Fibroblast of lung (primary cell): ENCODE measurements around the gene PACRG. TPM values are rescaled to one million over a fixed set of nuclear protein-coding genes. Genes with fewer than 3 reads are reported as not detected.

Experiments
- DNase-seq, 2 donors: peaks; one replicate each; pipeline versions ENCODE4 v3.0.0 to v3.0.0-alpha.2; 2010; ENCODE audit warnings: low read depth in 2 of 2
- H2AFZ ChIP-seq: 2 replicates; pipeline ENCODE4 v1.5.1; 2012; ENCODE audit warnings: low read length, control low read depth, inconsistent platforms
- H3K27ac ChIP-seq: 2 replicates; pipeline ENCODE4 v1.5.1; 2011; ENCODE audit warnings: low read length, control low read depth; ENCODE audit not compliant: insufficient read depth
- H3K27me3 ChIP-seq: 2 replicates; pipeline ENCODE4 v1.5.1; 2011; ENCODE audit warnings: mild to moderate bottlenecking, low read length; ENCODE audit not compliant: control insufficient read depth, insufficient read depth
- H3K36me3 ChIP-seq: 2 replicates; pipeline ENCODE4 v1.5.1; 2011; ENCODE audit warnings: low read length; ENCODE audit not compliant: control insufficient read depth, insufficient read depth
- H3K4me1 ChIP-seq: 2 replicates; pipeline ENCODE4 v1.5.1; 2011; ENCODE audit warnings: low read length; ENCODE audit not compliant: control insufficient read depth, insufficient read depth; ENCODE audit errors: extremely low read depth
- H3K4me2 ChIP-seq: 2 replicates; pipeline ENCODE4 v1.5.1; 2011; ENCODE audit warnings: low read length, control low read depth; ENCODE audit not compliant: insufficient read depth; ENCODE audit errors: extremely low read depth
- H3K4me3 ChIP-seq, 4 experiments: fragments of 200-600 bp in 1 of 4; sonication (generic) in 1 of 4; replicated peaks in 1 of 4; 2 replicates each; pipeline ENCODE4 v1.5.1; 2011 to 2016; ENCODE audit warnings: low read length in 4 of 4, low read depth in 3 of 4, mild to moderate bottlenecking in 3 of 4, control low read depth in 2 of 4, inconsistent platforms in 1 of 4, mixed read lengths in 1 of 4; ENCODE audit not compliant: insufficient read depth in 1 of 4; ENCODE audit errors: control extremely low read depth in 1 of 4
- H3K79me2 ChIP-seq: 2 replicates; pipeline ENCODE4 v1.5.1; 2012; ENCODE audit warnings: mild to moderate bottlenecking, low read length, inconsistent platforms; ENCODE audit not compliant: control insufficient read depth, insufficient read depth
- H3K9ac ChIP-seq: 2 replicates; pipeline ENCODE4 v1.5.1; 2011; ENCODE audit warnings: mild to moderate bottlenecking, low read length, control low read depth; ENCODE audit not compliant: insufficient read depth
- H3K9me3 ChIP-seq: 2 replicates; pipeline ENCODE4 v1.5.1; 2012; ENCODE audit warnings: low read depth, low read length; ENCODE audit not compliant: control insufficient read depth, insufficient read depth
- H4K20me1 ChIP-seq: 2 replicates; pipeline ENCODE4 v1.5.1; 2011; ENCODE audit warnings: low read length; ENCODE audit not compliant: control insufficient read depth, insufficient read depth; ENCODE audit errors: extremely low read depth
- EZH2 ChIP-seq: IDR thresholded peaks from 2 replicates; pipeline ENCODE4 v1.5.1; 2012; ENCODE audit warnings: low read length, control low read depth, mild to moderate bottlenecking; ENCODE audit errors: missing control alignments
- polyA plus RNA-seq, 2 donors: library from polyadenylated mRNA; depleted of rRNA in 1 of 2; stranded (reverse) in 1 of 2; unstranded in 1 of 2; fragments of >200 nt; gene quantifications; 2 replicates each; pipeline ENCODE4 v1.2.1, GENCODE V29; 2011 to 2012; ENCODE audit warnings: missing spikeins in 1 of 2
- total RNA-seq: library from RNA; depleted of rRNA; stranded (reverse); fragments of >200 nt; gene quantifications from 2 replicates; pipeline ENCODE4 v1.2.1, GENCODE V29; 2014
- TF ChIP-seq, protein P1 (sequence below), 2 donors: IDR thresholded peaks in 1 of 2; conservative IDR thresholded peaks in 1 of 2; 1 replicate in 1 of 2; 2 replicates in 1 of 2; pipeline ENCODE4 v1.5.1; 2011 to 2012; ENCODE audit warnings: low read length in 2 of 2, control low read depth in 1 of 2, inconsistent platforms in 1 of 2, low read depth in 1 of 2, mild to moderate bottlenecking in 1 of 2

PACRG gene
- total and polyA plus RNA-seq, 2 donors (not counting 1 experiment from before 2014, with no cell fraction given), result 0.30 to 0.66 TPM

DNA sequence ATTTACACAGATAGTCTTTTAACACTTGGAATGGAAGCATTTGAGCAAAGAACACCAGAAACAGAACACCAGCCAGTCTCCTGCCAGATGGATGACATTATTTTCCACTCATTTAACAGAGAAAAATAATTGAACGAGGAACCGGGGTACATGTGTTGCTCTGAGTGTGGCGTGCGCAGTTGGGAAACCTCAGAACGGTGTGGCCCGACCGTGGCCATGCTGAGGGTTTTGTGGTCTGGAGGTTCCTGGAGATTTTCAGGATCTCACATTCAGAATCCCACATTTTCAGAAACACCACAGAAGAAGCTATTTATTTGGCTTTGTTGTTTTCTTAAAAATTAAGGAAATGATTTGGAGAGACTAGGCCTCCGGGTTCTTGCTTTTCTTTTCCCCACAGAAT is 559.9 kb downstream of the PACRG start:
- Histone ChIP-seq H3K4me3 (no peak overlapping the region), H2AFZ (no peak overlapping the region), H3K4me1 (no peaks in the 10 kb centered on the region), H3K27ac (no peak overlapping the region), H3K4me2 (no peak overlapping the region), H3K9ac (no peak overlapping the region), H3K79me2 (no peaks in the 10 kb centered on the region), H3K9me3 (no peaks in the 10 kb centered on the region), H4K20me1 (no peaks in the 10 kb centered on the region), H3K36me3 (no peaks in the 10 kb centered on the region), H3K27me3 (no peaks in the 10 kb centered on the region)
- TF ChIP-seq EZH2, result no peak
- TF ChIP-seq, protein P1, sequence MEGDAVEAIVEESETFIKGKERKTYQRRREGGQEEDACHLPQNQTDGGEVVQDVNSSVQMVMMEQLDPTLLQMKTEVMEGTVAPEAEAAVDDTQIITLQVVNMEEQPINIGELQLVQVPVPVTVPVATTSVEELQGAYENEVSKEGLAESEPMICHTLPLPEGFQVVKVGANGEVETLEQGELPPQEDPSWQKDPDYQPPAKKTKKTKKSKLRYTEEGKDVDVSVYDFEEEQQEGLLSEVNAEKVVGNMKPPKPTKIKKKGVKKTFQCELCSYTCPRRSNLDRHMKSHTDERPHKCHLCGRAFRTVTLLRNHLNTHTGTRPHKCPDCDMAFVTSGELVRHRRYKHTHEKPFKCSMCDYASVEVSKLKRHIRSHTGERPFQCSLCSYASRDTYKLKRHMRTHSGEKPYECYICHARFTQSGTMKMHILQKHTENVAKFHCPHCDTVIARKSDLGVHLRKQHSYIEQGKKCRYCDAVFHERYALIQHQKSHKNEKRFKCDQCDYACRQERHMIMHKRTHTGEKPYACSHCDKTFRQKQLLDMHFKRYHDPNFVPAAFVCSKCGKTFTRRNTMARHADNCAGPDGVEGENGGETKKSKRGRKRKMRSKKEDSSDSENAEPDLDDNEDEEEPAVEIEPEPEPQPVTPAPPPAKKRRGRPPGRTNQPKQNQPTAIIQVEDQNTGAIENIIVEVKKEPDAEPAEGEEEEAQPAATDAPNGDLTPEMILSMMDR (conservative IDR thresholded peaks at IDR 0.05 in 1 of 2, IDR thresholded peaks at IDR 0.05 in 1 of 2; ENCODE audit: low read depth in 1 of 2, low read length in 2 of 2), result no peak
- peak in 1 of 2 donors; percentile 33 for DNase-seq

GRCh38 chr6:163288066-163288465 is 560.3 kb downstream of the PACRG start:
- no peaks in the 10 kb centered on the region for H4K20me1 ChIP-seq
- no peaks in the 10 kb centered on the region for H3K79me2 ChIP-seq
- H3K4me3 ChIP-seq, result no peak overlapping the region
- no peaks in the 10 kb centered on the region for H3K4me1 ChIP-seq
- DNase-seq, result peak in 1 of 2 donors; percentile 71
- TF ChIP-seq EZH2, result no peak
- H3K27me3 ChIP-seq, result no peaks in the 10 kb centered on the region
- H2AFZ ChIP-seq, result no peak overlapping the region
- H3K9me3 ChIP-seq, result no peaks in the 10 kb centered on the region
- no peak overlapping the region for H3K9ac ChIP-seq
- H3K27ac ChIP-seq, result no peak overlapping the region
- no peaks in the 10 kb centered on the region for H3K36me3 ChIP-seq
- no peak overlapping the region for H3K4me2 ChIP-seq

DNA sequence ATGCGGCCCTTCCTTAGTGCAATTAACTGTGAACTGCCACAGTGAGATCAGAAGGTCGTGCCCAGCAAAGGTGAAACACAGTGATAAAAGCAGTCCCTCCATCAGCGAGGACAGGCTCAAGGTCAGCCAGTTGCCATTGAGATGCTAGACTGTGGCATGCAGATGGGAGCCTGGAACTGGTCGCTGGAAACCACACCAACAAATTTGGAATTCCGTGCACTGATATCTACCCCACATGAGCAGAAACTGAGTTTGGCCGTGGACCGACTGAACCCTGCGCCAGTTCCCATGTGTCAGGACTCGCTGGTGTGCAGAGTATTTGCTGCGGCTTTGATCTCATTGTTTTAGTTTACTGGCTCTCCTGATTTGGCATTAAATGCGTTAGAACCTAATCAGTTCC is 561.1 kb downstream of the PACRG start:
- no peak overlapping the region for H3K9ac ChIP-seq
- H3K27me3 ChIP-seq, result no peaks in the 10 kb centered on the region
- no peaks in the 10 kb centered on the region for H4K20me1 ChIP-seq
- no peak overlapping the region for H2AFZ ChIP-seq
- no peak overlapping the region for H3K4me3 ChIP-seq
- no peaks in the 10 kb centered on the region for H3K4me1 ChIP-seq
- H3K27ac ChIP-seq, result no peak overlapping the region
- no peaks in the 10 kb centered on the region for H3K9me3 ChIP-seq
- H3K4me2 ChIP-seq, result no peak overlapping the region
- H3K79me2 ChIP-seq, result no peaks in the 10 kb centered on the region
- TF ChIP-seq, protein P1 (conservative IDR thresholded peaks at IDR 0.05 in 1 of 2, IDR thresholded peaks at IDR 0.05 in 1 of 2; ENCODE audit: low read depth in 1 of 2, low read length in 2 of 2), result no peak
- TF ChIP-seq EZH2, result no peak
- no peak for DNase-seq
- no peaks in the 10 kb centered on the region for H3K36me3 ChIP-seq
